Mammary microvascular endothelial cell (primary cell): ENCODE data around the gene AGAP5. TPM values are rescaled to one million over a fixed set of nuclear protein-coding genes. Genes with fewer than 3 reads are reported as not detected.

ENCODE experiments used
- total RNA-seq: library from RNA; depleted of rRNA; stranded (reverse); fragments of >200 nt; gene quantifications from 2 replicates; pipeline ENCODE4 v1.2.3, GENCODE V29; 2015

AGAP5 gene
- 0.27 and 0.74 TPM in 2 replicates for total RNA-seq

DNA sequence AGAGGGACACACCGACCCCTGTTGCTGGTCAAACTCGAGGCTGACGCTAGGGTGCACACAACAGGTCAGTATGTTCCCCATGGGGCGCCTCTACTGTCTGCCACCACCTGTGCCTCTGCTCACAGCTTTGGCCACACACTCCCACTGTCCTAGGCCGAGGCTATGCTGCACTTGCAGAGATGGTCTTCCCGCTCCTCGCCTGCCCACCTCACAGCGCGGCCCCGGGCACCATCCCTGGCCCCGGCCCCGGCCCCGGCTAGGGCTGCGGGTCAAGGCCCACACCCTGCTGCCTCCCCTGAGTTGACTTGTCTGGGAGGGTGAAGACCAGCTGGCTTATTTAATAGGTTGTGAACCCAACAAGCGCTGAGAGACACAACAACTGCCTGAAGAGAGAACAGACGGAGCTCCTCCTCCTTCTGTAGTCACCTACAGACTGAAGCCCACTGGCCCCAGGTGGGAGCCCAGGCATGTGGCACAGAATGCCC lies at the start of gene AGAP5:
Gene AGAP5, minus strand, starts transcription at position 435 of the 485 bp plus-strand sequence. Its CDS starts 354 bp downstream, at position 81.

DNA sequence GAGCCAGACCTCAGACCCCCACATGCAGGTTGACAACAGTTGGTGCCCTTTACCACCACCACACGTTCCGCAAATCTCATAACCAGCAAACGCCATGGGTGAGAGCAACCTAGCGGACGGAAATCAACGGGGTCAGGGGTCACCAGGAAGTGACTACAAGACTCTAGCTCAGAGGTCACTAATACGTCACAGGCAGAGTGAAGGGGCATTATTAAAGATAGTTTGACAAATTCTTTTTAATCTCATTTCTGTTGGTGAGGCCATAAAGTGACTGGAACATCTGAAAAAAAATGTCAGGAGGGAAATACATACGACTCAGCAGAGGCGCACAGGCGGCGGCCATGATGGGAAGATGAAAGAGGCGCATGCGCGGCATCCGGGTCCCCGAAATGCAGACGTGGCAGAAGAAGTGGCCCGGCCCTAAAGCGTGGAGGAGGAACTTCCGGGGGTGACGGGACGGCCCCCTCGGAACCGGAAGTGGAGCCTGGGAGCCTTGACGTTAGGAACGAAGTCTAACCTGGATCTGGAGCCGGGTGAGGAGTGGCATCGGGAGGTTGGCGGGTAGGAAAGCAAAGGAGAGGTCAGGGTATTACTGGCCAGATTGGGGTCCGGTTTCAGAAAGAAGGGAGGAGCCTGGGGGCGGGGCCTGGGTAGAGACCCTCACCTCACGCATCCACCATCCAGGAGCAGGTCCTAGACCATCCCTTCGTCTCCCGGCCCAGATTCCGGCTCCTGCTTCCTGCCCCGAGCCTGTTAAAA lies 46.2 kb upstream of the AGAP5 start, which contains the start of gene SEC24C:
Gene SEC24C, plus strand, starts transcription at position 468 of the 759 bp plus-strand sequence. CDS start 2,461 bp downstream, outside the sequence.

DNA sequence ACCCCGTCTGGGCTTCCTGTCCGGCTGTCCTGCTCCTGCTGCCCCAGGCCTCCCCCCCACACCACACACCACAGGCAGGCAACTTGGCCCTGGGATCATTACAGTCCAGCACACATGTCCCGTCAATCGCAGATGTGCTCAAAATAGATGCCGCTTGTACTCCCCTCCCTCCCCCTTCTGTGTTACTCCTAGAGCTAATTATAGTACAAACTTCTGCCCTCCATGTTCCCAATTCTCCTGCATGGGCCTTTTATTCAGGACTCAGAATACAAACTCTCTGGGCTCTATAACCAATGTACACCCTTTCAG lies 42.0 kb downstream of the AGAP5 start, which contains the start of gene SYNPO2L:
Gene SYNPO2L, minus strand, starts transcription at position 40 of the 309 bp plus-strand sequence. CDS start 107 bp downstream, outside the sequence.

GRCh38 chr10:73641328-73642060 lies 56.4 kb downstream of the AGAP5 start, which contains the start of gene MYOZ1:
TSS of gene MYOZ1 (minus strand) at chr10:73641474. CDS start at chr10:73640017, 1,457 bp downstream.

Other genes starting within 250 kb of the AGAP5 start
- gene PPP3CB, start 202.1 kb downstream of the AGAP5 start, total RNA-seq, result 11.9 and 13.1 TPM in 2 replicates
- gene USP54, start 106.8 kb downstream of the AGAP5 start, total RNA-seq, result 7.2 and 9.5 TPM in 2 replicates
- not detected in 2 replicates for gene MYOZ1, start 56.6 kb downstream of the AGAP5 start, total RNA-seq
- not detected in 2 replicates for gene SYNPO2L, start 42.1 kb downstream of the AGAP5 start, total RNA-seq
- 75.7 and 77.4 TPM in 2 replicates for gene SEC24C, start 46.3 kb upstream of the AGAP5 start, total RNA-seq
- gene CHCHD1, start 83.9 kb upstream of the AGAP5 start, total RNA-seq, result 55.3 and 57.4 TPM in 2 replicates
- gene ZSWIM8, start 87.5 kb upstream of the AGAP5 start, total RNA-seq, result 64.2 and 66.7 TPM in 2 replicates
- gene NDST2, start 113.5 kb upstream of the AGAP5 start, total RNA-seq, result 13.3 and 13.8 TPM in 2 replicates
- 21.7 and 23.1 TPM in 2 replicates for gene CAMK2G, start 176.4 kb upstream of the AGAP5 start, total RNA-seq
- 125 and 148 TPM in 2 replicates for gene PLAU, start 213.0 kb upstream of the AGAP5 start, total RNA-seq